K562 (cell line): ENCODE results near the gene VPREB1. TPM values are rescaled to one million over a fixed set of nuclear protein-coding genes. Genes with fewer than 3 reads are reported as not detected.

Source experiments
- CBFB ChIP-seq: sonication (generic); formaldehyde crosslinking; IDR thresholded peaks from 2 replicates; pipeline ENCODE4 v1.4.0; 2020; ENCODE audit warnings: mild to moderate bottlenecking, missing genetic modification reagents
- FOXA1 ChIP-seq: fragments of 450-650 bp; IDR thresholded peaks from 2 replicates; pipeline ENCODE4 v1.6.1; 2016; ENCODE audit warnings: mild to moderate bottlenecking, borderline replicate concordance
- FOXM1 ChIP-seq, 2 experiments: fragments of 450-650 bp in 1 of 2; sonication (generic) in 1 of 2; formaldehyde crosslinking in 1 of 2; IDR thresholded peaks; 2 replicates each; pipeline versions ENCODE4 v1.6.1 to v1.9.0; 2017 to 2022; ENCODE audit warnings: low read depth in 2 of 2, mild to moderate bottlenecking in 2 of 2, missing genetic modification reagents in 1 of 2, moderate library complexity in 1 of 2
- HDAC1 ChIP-seq, 2 experiments: fragments of 450-650 bp; IDR thresholded peaks; 2 replicates each; pipeline ENCODE4 v1.6.1; 2016 to 2017; ENCODE audit warnings: inconsistent platforms in 1 of 2, mild to moderate bottlenecking in 1 of 2, moderate library complexity in 1 of 2
- JUNB ChIP-seq: fragments of 450-650 bp; formaldehyde crosslinking; conservative IDR thresholded peaks from 2 replicates; pipeline ENCODE4 v1.4.0; 2020; ENCODE audit warnings: mild to moderate bottlenecking
- PHB ChIP-seq: fragments of 250-450 bp; sonication (Bioruptor Pico); IDR thresholded peaks from 2 replicates; pipeline ENCODE4 v1.5.0; 2021
- PHF8 ChIP-seq: fragments of 200-600 bp; sonication (generic); IDR thresholded peaks from 2 replicates; pipeline ENCODE4 v1.6.1; 2012; ENCODE audit warnings: mixed run types, mild to moderate bottlenecking, inconsistent platforms, low read length, moderate library complexity, borderline replicate concordance
- SAP30 ChIP-seq: fragments of 200-600 bp; sonication (generic); IDR thresholded peaks from 2 replicates; pipeline ENCODE4 v1.6.1; 2012; ENCODE audit warnings: borderline replicate concordance, low read depth, mild to moderate bottlenecking, moderate library complexity, low read length, control low read depth, inconsistent platforms; ENCODE audit not compliant: insufficient read depth, poor library complexity, severe bottlenecking
- ZBTB1 ChIP-seq: sonication (generic); formaldehyde crosslinking; IDR thresholded peaks from 2 replicates; pipeline ENCODE4 v1.8.1; 2023; ENCODE audit warnings: missing genetic modification reagents, low read depth, mild to moderate bottlenecking, borderline replicate concordance
- ZNF263 ChIP-seq: sonication (generic); formaldehyde crosslinking; IDR thresholded peaks from 2 replicates; pipeline ENCODE4 v1.8.0; 2022; ENCODE audit warnings: mild to moderate bottlenecking, missing genetic modification reagents, borderline replicate concordance
- ZNF77 ChIP-seq: fragments of 250-450 bp; sonication (Bioruptor Pico); IDR thresholded peaks from 2 replicates; pipeline ENCODE4 v1.5.0; 2020
- ZZZ3 ChIP-seq: fragments of 450-650 bp; IDR thresholded peaks from 2 replicates; pipeline ENCODE4 v1.6.1; 2016; ENCODE audit warnings: antibody characterized with exemption, mild to moderate bottlenecking, moderate library complexity
- polyA plus RNA-seq, 8 experiments: library from polyadenylated mRNA; depleted of rRNA in 4 of 8; stranded (reverse) in 5 of 8; unstranded in 3 of 8; fragments of >200 nt; fragmentation: Nextera tagmentation in 2 of 8; fragmentation: Illumina TruSeq in 1 of 8; extraction: Ambion mirVana in 2 of 8; extraction: Trizol in 1 of 8; gene quantifications; 2 replicates each; pipeline versions ENCODE4 v1.2.1 to v1.2.3, GENCODE V29; 2011 to 2014; ENCODE audit warnings: inconsistent platforms in 1 of 8, missing spikeins in 1 of 8
- total RNA-seq, 7 experiments: library from RNA; depleted of rRNA in 6 of 7; stranded (reverse); fragments of >200 nt in 6 of 7; fragmentation: Illumina TruSeq in 2 of 7; extraction: Trizol in 2 of 7; gene quantifications; 2 replicates each; pipeline versions ENCODE4 v1.2.1 to v1.2.3, GENCODE V29; 2011 to 2021; ENCODE audit warnings: low replicate concordance in 1 of 7
- TF ChIP-seq, protein P1 (sequence below): fragments of 250-450 bp; sonication (Bioruptor Pico); IDR thresholded peaks from 2 replicates; pipeline ENCODE4 v1.8.0; 2022; ENCODE audit warnings: moderate library complexity, mild to moderate bottlenecking, inconsistent platforms
- TF ChIP-seq, protein P2 (sequence below): fragments of 450-650 bp; formaldehyde crosslinking; IDR thresholded peaks from 2 replicates; pipeline ENCODE4 v1.4.0; 2020; ENCODE audit warnings: mild to moderate bottlenecking, mixed read lengths
- TF ChIP-seq, protein P3 (sequence below): sonication (generic); formaldehyde crosslinking; IDR thresholded peaks from 2 replicates; pipeline ENCODE4 v1.9.0; 2022; ENCODE audit warnings: mild to moderate bottlenecking, missing genetic modification reagents
- TF ChIP-seq, protein P4 (sequence below): fragments of 250-450 bp; sonication (Bioruptor Pico); IDR thresholded peaks from 2 replicates; pipeline ENCODE4 v1.8.0; 2022; ENCODE audit warnings: moderate library complexity, mild to moderate bottlenecking, inconsistent platforms
- TF ChIP-seq, protein P5 (sequence below): fragments of 250-450 bp; sonication (Bioruptor Pico); IDR thresholded peaks from 2 replicates; pipeline ENCODE4 v1.4.0; 2020; ENCODE audit warnings: mild to moderate bottlenecking, moderate library complexity, borderline replicate concordance

Gene VPREB1
- total and polyA plus RNA-seq, 9 of the 15 experiments (the other 6 are each of a cell fraction or from before 2014, with no cell fraction given) = not detected

DNA sequence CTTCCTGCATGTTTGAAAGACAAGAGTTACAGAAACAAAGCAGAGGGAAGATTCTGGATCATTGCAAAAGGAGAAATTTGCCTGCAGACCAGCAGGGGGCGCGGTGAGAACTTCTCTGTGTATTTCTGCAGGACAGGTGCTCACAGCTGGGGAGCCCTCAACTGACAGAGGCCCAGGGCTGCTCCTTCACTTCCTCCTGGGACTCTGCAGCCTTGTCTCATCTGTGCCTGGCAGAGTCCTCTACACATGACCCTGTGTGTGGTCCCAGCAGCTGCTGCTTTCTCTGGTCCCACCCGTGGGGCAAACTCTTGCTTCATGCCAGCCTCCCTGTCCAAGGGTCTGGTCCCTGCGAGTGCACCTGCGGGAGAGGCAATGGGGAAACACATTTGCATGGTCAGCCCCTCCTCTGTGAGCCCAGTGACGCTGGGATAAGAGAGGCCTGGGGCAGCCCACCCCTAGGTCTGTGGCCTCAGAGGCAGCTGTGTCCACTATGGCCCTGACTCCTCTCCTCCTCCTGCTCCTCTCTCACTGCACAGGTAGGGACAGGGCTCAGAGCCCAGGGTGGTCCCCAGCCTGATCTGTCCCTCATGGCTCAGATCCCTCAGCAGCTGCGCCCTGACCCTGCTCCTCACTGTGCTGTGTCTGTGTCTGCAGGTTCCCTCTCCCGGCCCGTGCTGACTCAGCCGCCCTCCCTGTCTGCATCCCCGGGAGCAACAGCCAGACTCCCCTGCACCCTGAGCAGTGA lies 43.2 kb upstream of the VPREB1 start (continued):
- TF ChIP-seq FOXM1 (IDR thresholded peaks at IDR 0.05; ENCODE audit: low read depth) (no peak), FOXM1 (CRISPR knock-in tag; IDR thresholded peaks at IDR 0.05; ENCODE audit: low read depth) (no peak), PHB (0 out of 2 replicates have a peak, but pooled peaks have one; percentile 67), CBFB (CRISPR knock-in tag) (peak; percentile 38; the same call in 1 of the 2 replicates), SAP30 (peak; percentile 59), ZBTB1 (CRISPR knock-in tag) (no peak; the same call in 1 of the 2 replicates), ZZZ3 (no peak), FOXA1 (no peak), HDAC1 (IDR thresholded peaks at IDR 0.05) (no peak), PHF8 (no peak), ZNF263 (CRISPR knock-in tag) (peak; percentile 72), ZNF77 (CRISPR knock-in tag) (no peak), JUNB (CRISPR knock-in tag) (no peak)
- TF ChIP-seq, protein P1, sequence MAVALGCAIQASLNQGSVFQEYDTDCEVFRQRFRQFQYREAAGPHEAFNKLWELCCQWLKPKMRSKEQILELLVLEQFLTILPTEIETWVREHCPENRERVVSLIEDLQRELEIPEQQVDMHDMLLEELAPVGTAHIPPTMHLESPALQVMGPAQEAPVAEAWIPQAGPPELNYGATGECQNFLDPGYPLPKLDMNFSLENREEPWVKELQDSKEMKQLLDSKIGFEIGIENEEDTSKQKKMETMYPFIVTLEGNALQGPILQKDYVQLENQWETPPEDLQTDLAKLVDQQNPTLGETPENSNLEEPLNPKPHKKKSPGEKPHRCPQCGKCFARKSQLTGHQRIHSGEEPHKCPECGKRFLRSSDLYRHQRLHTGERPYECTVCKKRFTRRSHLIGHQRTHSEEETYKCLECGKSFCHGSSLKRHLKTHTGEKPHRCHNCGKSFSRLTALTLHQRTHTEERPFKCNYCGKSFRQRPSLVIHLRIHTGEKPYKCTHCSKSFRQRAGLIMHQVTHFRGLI (CRISPR knock-in tag) = no peak
- TF ChIP-seq, protein P2, sequence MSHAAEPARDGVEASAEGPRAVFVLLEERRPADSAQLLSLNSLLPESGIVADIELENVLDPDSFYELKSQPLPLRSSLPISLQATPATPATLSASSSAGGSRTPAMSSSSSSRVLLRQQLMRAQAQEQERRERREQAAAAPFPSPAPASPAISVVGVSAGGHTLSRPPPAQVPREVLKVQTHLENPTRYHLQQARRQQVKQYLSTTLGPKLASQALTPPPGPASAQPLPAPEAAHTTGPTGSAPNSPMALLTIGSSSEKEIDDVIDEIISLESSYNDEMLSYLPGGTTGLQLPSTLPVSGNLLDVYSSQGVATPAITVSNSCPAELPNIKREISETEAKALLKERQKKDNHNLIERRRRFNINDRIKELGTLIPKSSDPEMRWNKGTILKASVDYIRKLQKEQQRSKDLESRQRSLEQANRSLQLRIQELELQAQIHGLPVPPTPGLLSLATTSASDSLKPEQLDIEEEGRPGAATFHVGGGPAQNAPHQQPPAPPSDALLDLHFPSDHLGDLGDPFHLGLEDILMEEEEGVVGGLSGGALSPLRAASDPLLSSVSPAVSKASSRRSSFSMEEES = no peak
- TF ChIP-seq, protein P3, sequence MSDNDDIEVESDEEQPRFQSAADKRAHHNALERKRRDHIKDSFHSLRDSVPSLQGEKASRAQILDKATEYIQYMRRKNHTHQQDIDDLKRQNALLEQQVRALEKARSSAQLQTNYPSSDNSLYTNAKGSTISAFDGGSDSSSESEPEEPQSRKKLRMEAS (CRISPR knock-in tag) = peak; percentile 3
- TF ChIP-seq, protein P4, sequence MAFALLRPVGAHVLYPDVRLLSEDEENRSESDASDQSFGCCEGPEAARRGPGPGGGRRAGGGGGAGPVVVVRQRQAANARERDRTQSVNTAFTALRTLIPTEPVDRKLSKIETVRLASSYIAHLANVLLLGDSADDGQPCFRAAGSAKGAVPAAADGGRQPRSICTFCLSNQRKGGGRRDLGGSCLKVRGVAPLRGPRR (CRISPR knock-in tag) = peak; percentile 78; the same call in 1 of the 2 replicates
- TF ChIP-seq, protein P5, sequence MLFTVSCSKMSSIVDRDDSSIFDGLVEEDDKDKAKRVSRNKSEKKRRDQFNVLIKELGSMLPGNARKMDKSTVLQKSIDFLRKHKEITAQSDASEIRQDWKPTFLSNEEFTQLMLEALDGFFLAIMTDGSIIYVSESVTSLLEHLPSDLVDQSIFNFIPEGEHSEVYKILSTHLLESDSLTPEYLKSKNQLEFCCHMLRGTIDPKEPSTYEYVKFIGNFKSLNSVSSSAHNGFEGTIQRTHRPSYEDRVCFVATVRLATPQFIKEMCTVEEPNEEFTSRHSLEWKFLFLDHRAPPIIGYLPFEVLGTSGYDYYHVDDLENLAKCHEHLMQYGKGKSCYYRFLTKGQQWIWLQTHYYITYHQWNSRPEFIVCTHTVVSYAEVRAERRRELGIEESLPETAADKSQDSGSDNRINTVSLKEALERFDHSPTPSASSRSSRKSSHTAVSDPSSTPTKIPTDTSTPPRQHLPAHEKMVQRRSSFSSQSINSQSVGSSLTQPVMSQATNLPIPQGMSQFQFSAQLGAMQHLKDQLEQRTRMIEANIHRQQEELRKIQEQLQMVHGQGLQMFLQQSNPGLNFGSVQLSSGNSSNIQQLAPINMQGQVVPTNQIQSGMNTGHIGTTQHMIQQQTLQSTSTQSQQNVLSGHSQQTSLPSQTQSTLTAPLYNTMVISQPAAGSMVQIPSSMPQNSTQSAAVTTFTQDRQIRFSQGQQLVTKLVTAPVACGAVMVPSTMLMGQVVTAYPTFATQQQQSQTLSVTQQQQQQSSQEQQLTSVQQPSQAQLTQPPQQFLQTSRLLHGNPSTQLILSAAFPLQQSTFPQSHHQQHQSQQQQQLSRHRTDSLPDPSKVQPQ (CRISPR knock-in tag) = 0 out of 2 replicates have a peak, but pooled peaks have one; percentile 22
